Measurements from ENCODE around the gene SNX33. TPM values are rescaled to one million over a fixed set of nuclear protein-coding genes. Genes with fewer than 3 reads are reported as not detected.

Gene SNX33
- total RNA-seq, 6 experiments from 2014 or later: 23.3 to 28.1 (median 25.3) TPM

DNA sequence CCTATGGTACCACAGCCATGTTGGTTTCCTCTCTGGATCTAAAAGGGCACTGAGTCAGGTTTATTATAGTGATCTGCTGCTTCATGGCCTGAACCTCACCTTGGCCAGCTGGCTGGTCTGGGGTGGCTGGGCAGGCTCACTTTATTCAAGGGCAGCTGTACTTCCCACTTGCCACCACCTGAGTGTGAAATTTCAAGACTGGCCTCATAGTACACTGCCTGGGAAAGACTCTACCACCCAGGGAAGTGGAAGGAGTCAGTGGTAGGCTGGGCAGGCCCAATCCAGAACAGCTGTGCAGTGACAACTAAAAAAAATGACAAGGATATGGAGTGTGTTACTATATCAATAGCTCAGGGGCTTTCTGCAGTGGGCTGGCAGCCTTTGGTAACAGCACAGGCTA lies 30.9 kb upstream of the SNX33 start:
- Mint-ChIP-seq H3K9me3 (no peaks in the 10 kb centered on the region), H3K27me3 (ENCODE audit: insufficient read depth) (no peaks in the 10 kb centered on the region), H3K36me3 (ENCODE audit: low read depth) (peaks cover 43% of the 10 kb centered on the region), H3K27ac (no peak overlapping the region), H3K4me3 (no peak overlapping the region), H3K4me1 (ENCODE audit: low read depth) (peaks cover 19% of the 10 kb centered on the region)
- TF ChIP-seq, protein P1, sequence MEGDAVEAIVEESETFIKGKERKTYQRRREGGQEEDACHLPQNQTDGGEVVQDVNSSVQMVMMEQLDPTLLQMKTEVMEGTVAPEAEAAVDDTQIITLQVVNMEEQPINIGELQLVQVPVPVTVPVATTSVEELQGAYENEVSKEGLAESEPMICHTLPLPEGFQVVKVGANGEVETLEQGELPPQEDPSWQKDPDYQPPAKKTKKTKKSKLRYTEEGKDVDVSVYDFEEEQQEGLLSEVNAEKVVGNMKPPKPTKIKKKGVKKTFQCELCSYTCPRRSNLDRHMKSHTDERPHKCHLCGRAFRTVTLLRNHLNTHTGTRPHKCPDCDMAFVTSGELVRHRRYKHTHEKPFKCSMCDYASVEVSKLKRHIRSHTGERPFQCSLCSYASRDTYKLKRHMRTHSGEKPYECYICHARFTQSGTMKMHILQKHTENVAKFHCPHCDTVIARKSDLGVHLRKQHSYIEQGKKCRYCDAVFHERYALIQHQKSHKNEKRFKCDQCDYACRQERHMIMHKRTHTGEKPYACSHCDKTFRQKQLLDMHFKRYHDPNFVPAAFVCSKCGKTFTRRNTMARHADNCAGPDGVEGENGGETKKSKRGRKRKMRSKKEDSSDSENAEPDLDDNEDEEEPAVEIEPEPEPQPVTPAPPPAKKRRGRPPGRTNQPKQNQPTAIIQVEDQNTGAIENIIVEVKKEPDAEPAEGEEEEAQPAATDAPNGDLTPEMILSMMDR (IDR thresholded peaks at IDR 0.05): no peak
- DNase-seq: no peak

DNA sequence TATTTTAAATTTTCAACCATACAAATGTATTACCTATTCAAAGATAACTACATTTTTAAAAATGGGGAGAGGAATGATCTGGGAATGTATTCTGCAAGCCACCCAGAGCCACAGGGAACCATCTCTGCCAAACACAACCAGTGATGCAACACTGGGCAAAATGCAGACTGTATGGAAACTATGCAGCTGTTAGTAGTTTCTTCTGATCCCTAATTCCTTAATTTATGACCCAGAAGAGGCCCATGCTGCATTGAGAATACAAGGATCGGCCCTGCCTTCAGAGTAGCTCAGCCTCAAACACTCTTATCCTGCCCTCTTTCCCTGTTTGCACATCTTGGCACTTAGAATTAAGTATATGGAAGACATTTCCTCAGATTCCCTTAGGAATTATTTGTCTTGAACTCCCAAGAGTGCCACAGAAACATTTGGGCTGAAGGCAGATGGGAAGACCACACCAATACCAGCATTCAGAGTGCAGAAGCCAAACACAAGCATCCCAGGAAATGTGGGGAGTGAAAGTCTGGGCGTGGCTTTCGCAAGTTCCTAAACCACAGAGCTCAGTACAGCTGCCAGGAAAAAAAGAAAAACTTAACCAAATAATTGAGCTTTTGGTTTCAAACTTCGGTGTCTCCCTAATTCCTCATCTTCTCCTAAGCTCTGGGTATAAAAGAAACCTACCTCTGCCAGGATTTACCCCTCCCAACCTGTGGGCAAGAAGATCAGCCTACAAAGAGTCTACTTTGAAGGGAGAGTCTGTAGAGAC lies 27.5 kb upstream of the SNX33 start:
- Mint-ChIP-seq H3K27ac (peak overlapping the region; percentile 91), H3K27me3 (ENCODE audit: insufficient read depth) (no peaks in the 10 kb centered on the region), H3K4me3 (peak overlapping the region; percentile 79)

DNA sequence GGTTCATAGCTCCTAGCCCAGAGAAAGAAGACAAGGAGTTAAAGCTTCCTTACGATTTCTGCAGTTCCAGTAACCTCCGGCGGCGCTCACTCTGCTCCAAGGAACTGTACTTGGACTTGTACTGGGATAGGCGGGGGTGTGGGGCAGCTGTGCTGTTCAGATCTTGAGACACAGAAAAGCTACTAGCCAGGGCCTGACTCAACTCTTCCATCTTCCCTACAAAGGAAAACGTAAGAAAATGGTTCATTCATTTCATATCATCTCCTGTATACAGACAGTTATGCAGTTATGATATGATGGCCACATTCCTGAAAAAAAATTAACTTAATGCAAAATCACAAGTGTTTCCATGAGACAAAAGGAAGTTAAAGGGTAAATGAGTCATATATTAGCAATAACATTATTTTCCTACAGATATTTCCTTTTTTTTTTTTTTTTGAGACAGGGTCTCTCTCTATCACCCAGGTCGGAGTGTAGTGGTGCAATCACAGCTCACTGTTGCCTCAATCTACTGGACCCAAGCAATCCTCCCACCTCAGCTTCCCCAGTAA lies 26.8 kb upstream of the SNX33 start:
- no peaks in the 10 kb centered on the region for H3K9me3 Mint-ChIP-seq
- H3K27ac Mint-ChIP-seq: peak overlapping the region; percentile 91
- H3K4me3 Mint-ChIP-seq: peak overlapping the region; percentile 79

More for the DNA sequence above, 27.5 kb upstream of the SNX33 start:
- DNase-seq: peak; percentile 16
- Mint-ChIP-seq H3K36me3 (ENCODE audit: low read depth) (peaks cover 17% of the 10 kb centered on the region), H3K9me3 (no peaks in the 10 kb centered on the region), H3K4me1 (ENCODE audit: low read depth) (peaks cover 24% of the 10 kb centered on the region)
- TF ChIP-seq, protein P1 (IDR thresholded peaks at IDR 0.05): no peak

DNA sequence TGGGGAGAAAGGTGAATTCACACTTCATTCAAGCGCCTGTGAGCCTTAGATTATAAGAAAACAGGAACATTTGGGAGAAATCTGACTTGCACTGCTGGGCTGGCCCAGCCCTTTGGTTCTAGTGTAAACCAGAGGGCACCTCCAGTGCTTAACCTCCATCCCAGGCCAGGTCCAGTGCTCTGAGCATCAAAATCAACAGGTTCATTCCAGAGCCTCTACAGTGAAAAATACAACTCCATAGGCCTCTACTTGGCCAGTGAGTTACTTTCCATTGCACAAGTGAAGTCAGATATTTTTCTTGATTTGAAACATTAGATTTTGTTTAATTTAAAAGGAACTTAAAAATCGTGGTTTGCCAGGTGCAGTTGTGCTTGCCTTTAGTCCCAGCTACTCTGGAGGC lies 25.2 kb upstream of the SNX33 start:
- Mint-ChIP-seq H3K9me3 (no peaks in the 10 kb centered on the region), H3K36me3 (ENCODE audit: low read depth) (no peaks in the 10 kb centered on the region; the same call in none of the 2 replicates), H3K27me3 (ENCODE audit: insufficient read depth) (no peaks in the 10 kb centered on the region), H3K4me3 (no peak overlapping the region), H3K27ac (peak overlapping the region; percentile 72), H3K4me1 (ENCODE audit: low read depth) (peaks cover 37% of the 10 kb centered on the region)
- TF ChIP-seq, protein P1 (IDR thresholded peaks at IDR 0.05): no peak
- DNase-seq: no peak

More for the DNA sequence above, 26.8 kb upstream of the SNX33 start:
- H3K27me3 Mint-ChIP-seq (ENCODE audit: insufficient read depth): no peaks in the 10 kb centered on the region
- peak; percentile 87 for DNase-seq
- H3K4me1 Mint-ChIP-seq (ENCODE audit: low read depth): peaks cover 27% of the 10 kb centered on the region
- TF ChIP-seq, protein P1 (IDR thresholded peaks at IDR 0.05): peak; percentile 61
- H3K36me3 Mint-ChIP-seq (ENCODE audit: low read depth): peaks cover 11% of the 10 kb centered on the region

DNA sequence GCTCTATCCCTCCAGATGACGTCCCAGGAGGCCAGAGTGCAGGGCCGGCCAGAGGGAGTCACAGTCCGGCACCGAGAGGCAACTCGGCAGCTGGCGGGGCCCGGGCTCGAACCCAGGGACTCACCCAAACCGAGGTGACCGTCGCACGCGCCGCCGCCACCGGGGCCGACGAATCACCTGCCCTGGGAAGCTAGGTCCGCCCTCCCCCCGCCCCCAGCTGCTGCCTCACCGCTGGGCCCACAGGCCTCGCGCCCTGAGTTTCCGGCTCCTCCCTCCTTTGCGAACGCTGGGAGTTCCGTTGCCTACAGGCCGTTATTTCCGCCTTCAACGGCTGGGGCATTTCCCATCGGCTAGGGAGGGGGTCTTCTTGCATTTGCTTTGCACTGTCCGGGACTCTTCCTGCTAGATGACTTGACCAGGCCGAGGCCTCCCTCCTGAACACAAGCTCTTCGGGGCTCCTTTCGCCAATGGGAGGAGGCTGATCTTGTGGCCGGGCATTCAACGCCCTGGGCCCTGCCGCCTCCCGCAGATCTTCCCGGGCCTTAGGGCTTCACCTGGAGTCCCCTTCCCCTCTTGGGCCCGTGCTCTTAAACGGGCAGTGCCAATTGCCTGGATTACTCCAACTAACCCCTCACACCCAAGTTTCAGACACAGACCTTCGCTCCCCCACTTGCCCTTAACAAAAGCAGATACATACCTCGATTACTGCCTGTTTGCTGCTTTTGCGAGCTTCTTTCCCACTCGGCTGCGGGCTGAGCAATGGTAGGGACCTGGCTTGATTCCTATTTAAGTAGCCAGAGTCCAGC lies 22.0 kb upstream of the SNX33 start, which contains the start of gene SNUPN:
SNUPN (minus strand) TSS at position 184 of the 806 bp plus-strand sequence. CDS start 4,674 bp downstream, outside the sequence.
- Mint-ChIP-seq H3K4me1 (ENCODE audit: low read depth) (peaks cover 32% of the 10 kb centered on the region), H3K27ac (peak within 1 kb of the TSS; percentile 99), H3K4me3 (peak within 1 kb of the TSS; percentile 94), H3K27me3 (ENCODE audit: insufficient read depth) (no peaks in the 10 kb centered on the region), H3K36me3 (ENCODE audit: low read depth) (no peaks in the 10 kb centered on the region), H3K9me3 (no peaks in the 10 kb centered on the region)
- DNase-seq: peak; percentile 77
- TF ChIP-seq, protein P1 (IDR thresholded peaks at IDR 0.05): no peak
